HG03558 (cell line): Measurements from ENCODE around the gene LYSMD1.
A peak's percentile ranks its signal among the peaks of the same experiment; 100 is the strongest.

Experiments
- ATAC-seq: cut with Tn5 transposase; IDR thresholded peaks from one replicate; pipeline ENCODE4 v1.9.1; 2021; ENCODE audit warnings: moderate number of reproducible peaks; ENCODE audit not compliant: unreplicated experiment; ENCODE audit errors: extremely low read depth

The LYSMD1 gene

DNA sequence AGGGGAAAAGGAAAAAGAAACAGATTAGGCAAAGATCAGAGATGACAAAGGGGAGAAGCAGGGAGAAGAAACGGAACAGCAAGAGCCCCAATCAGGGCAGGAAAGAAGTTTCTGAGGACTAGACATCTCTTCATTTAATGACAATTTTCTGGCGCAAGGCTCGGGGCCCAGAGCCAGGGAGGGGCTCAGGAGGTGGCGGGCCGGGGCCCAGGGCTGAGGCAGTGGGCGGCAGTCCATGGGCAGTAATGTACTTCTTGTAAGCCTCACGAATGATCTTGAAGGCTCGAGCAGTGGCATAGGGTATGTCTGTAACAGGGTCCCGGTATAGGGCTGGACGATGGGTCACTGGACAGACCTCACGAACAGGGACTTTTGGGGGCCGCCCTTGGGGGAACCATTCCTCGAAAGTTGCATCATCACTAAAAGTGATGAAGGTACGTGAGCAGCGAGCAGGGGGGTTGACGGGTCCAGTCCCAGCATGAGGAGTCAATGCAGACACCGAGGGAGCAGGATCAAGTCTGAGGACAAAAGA, 10.9 kb upstream of the LYSMD1 start:
- ATAC-seq: no peak

DNA sequence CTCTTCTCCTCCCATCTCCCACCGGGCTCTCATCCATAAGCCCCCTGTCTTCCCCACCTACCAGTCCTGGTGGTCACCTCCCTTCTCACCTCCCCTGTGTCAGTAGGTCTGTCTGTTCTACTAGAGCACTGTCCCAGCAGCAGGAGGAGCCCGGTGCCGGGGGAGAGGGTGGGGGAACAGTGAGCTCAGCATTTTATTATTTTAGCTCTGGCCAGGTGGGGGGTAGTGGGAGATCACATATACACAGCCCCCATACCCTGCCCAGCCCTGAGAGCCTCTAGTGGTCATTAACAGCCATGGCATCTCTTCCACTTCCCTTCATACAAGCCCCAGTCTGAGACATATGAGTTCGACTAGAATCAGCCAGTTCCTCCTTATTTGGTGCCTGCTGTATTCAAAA, 10.2 kb upstream of the LYSMD1 start, which contains the start of gene TMOD4:
Gene TMOD4 (minus strand): TSS at position 119 of the 400 bp plus-strand sequence. CDS start 1,106 bp downstream, outside the sequence.
- ATAC-seq: no peak

DNA sequence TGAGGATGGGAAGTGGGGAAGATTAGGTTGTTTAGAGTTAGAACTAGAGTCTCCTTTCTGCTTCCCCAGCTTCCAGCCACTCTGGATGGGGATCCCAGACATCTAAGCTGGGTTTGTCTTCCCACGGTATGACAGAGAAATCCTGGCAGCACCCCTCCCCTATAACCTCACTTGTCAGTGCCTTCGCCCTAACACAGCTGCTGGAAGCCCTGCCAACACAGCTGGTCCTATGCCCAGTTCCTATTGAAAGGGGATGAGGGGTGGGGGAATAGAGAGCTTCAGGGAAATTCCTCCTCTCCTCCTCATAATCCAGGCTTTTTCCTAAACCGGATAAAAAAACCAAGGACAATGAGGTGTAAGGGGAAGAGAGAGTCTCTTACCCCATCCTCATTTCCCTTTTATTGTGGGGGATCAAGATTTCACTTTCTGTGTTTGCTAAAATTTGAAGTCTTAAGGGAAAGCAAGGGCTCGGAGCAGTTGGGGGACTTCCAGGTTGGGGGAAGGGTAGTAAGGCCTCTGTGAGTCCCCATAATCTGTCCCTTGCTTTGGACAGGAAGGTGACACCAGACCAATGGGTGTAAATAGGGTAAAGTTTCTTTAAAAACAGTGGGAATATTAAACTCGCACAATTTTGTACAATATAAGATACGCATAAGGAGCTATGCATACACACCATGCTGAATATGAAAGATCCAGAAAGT, 9.5 kb upstream of the LYSMD1 start:
- ATAC-seq: no peak

DNA sequence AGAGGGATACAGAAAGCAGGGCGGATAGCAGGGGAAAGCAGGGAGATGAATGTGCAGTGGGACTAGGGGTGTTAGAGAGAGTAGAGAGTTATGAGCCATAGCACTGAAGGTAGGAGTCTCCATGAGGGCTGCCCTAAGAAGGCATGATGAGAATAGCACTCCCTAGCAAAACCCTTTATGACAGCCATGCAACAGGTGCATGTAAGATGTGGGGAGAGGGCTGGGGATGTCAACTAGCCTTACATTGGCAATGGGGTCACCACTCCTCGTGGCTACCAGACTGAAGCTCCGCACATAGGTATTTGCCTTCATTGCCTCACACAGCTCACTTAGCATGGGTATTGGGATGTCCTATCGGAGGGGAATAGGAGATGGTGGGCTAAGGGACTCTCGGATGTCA, 5.5 kb upstream of the LYSMD1 start:
- no peak for ATAC-seq

DNA sequence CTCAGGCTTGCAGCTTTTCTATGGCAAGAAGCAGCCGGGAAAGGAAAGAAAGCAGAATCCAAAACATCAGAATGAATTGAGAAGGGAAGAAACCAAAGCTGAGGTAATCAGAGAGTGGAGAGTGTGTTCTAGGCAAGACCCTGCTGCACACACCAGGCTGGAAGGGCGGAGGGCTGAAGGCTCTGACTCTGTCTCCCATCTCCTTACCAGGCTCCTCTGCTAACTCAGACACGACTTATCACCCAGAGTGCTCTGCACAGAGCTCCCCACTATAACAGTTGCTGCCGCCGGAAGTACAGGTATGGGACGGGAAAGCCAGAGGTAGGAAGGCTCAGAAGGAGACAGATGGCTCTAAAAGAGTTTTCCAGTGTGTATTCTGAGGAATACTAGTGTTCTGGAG, 1.4 kb upstream of the LYSMD1 start:
- no peak for ATAC-seq

DNA sequence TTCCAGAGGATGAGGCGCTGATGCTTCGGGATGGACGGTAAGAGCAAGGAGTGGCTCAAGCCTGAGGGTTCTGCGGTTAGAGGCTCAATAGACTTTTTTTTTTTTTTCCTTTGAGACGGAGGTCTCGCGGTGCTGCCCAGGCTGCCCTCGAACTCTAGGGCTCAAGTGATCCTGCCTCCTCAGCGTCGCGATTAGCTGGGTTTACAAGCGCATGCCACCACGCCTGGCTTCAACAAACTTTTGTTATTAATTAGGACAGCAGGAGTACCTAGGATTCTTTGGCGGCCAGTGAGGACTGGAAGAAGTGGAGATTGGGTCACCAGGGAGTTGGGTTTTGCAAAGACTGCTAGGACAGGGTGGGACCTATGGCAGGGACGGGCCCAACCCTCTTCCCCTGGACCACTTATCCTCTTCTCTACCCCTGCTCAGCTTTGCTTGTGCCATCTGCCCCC, 829 bp upstream of the LYSMD1 start:
- no peak for ATAC-seq

DNA sequence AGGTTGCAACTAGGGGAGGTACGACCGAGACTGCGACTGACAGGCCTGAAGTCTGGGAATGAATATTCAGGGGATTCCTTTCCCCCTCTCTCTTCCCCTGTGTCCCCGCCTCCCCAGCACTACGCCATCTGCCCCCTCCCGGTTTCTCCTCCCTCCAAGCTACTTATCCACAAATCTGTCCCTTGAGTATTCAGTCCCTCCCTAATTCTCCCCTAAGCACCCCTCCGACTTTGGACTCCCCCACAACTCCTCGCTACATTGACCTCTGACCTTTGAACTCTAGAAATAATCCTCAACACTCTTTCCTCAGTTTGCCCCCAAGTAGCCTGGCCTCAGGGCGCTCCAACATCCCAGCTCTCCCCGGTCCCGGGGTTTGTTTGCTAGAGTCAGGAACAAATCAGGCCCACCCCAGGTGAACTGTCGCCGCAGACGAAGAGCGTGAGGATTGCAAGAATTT, 393 bp downstream of the LYSMD1 start:
- no peak for ATAC-seq

DNA sequence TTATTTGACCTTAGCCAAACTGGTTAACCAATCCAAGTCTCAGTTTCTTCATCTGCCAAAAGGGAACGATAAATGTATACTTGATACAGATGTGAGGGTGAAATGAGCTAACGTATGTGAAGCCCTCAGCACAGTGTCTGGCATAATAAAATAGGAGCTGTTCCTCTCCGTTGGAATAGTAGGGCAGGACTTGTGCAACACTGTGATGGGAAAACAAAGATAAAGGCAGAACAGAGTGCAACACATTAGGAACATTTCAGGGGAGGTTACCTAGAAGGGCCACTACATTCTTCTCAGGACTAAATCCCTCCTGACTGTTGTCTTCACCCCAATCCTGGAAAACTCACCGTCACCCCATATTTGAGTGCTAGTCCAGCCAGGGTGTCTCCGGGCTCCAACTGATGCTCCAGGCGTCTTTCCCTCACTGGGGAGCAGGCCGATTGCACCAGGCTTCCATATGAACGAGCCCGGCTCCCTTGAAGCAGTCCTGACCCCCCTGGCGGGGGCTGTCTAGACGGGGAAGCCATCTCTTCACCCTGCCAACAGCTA, 896 bp downstream of the LYSMD1 start:
- ATAC-seq: no peak

DNA sequence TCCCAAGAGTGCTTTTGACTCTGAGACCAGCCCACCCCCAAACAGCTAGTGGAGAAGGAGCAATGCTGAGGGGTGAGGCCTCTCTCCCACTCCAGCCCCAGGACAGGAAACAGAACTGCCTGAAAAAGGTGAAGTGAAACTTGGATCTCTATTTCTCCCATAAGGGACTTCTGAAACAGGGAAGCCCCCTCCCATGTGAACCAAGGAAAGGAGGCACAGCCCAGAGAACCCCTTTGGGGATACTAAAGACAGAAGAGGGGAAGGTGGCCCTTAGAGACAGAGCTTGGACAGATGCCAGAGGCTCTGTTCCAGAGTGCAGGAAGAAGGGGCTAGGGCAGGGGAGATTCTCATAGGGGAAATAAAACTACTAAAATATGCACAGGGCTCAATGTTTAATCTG, 6.3 kb downstream of the LYSMD1 start:
- no peak for ATAC-seq

DNA sequence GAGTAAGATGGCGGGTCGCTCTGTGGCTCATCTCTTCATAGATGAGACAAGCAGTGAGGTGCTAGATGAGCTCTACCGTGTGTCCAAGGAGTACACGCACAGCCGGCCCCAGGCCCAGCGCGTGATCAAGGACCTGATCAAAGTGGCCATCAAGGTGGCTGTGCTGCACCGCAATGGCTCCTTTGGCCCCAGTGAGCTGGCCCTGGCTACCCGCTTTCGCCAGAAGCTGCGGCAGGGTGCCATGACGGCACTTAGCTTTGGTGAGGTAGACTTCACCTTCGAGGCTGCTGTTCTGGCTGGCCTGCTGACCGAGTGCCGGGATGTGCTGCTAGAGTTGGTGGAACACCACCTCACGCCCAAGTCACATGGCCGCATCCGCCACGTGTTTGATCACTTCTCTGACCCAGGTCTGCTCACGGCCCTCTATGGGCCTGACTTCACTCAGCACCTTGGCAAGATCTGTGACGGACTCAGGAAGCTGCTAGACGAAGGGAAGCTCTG, 6.9 kb downstream of the LYSMD1 start:
- no peak for ATAC-seq

DNA sequence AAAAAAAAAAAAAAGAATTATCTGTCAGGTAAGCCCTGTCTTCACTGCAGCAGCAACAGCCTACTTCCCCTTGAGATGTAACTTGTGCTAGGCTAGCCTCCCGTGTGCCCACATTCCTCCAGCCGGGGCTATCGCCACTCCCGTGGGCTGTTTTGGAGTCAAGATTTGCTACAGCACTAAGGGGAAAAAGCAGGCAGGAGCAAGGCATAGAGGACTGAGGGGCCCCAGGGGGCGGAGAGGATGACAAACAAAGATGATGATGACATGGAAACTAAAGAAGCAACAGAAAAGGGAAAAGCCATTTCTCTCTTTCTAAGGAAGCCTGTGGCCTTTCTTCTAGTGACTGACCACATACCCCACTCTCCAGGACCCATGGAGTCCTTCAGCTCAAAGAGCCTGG, 7.4 kb downstream of the LYSMD1 start:
- ATAC-seq: no peak

DNA sequence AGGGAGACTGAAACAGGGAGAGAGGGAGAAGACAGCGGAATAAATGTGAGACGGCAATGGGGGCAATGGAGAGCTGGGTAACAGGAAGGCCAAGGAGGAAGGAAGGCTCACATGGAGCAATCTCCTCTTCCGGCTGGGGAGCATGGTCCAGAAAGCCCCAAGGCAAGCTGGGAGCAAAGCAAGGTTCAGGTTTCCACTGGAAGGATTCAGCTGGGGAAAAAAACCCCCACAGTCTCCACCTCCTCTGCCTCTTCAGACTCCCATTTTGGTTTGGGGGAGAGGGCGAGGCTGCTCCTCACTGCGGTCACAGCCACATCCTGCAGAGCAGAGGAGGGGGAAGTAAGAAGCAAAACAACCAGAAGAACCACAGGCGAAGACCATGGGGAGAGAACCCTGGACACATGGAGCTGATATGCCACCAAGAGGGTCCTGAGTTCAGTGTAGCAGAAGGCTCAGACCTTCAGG, 8.6 kb downstream of the LYSMD1 start:
- no peak for ATAC-seq

DNA sequence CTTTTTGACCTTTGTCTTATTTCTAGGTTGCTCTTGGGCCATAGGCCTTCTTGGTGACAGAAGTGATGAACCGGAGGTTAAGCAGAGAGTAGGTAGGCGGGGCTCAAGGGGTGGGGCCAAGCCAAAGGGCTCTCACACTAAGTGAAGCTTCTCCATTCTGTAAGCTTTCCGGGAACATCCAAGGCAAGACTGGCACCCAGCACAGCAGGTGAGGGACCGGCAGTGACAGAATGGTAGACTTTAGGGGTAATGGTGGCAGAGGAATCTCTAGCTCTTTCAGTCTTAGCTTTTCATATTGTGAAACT, 9.2 kb downstream of the LYSMD1 start, which contains the start of gene TNFAIP8L2:
Gene TNFAIP8L2 (plus strand): TSS at position 135 of the 305 bp plus-strand sequence. CDS start 2,049 bp downstream, outside the sequence.
- ATAC-seq: no peak

DNA sequence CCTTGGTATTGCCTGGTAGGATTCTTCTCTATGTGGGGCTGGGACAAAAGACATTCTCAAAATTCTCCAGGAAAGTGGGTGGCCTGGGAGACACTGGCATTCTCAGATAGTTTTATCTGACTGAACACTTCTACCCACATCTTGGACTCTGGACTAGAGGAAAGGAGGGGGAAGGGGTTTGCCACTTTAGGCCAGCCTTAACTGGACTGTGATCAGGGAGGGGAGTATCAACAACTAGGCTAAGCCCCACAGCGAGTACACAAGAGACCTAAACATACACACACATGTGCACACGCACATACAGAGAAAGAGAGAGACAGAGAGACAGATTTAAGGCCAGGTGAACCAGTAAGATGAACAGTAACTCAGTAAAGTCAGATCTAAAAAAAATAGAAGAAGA, 18.0 kb downstream of the LYSMD1 start:
- no peak for ATAC-seq

DNA sequence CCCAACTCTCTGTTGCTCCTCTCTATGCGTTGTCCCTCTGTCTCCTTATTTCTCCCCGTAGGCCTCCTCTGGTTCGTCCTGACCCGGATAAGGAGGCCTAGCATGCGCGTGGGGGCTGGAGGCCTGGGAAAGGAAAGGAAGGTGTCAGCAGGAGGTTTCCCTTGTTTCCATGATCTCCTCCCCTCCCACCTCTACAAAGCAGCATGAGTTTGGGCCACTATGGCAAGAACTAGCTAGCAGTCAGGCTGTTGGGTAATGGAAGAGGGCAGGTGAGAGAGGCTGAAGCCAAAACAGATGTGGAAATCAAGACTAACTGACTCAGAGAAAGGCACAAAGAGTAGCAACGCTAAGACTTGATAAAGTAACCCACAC, 18.6 kb downstream of the LYSMD1 start:
- no peak for ATAC-seq

DNA sequence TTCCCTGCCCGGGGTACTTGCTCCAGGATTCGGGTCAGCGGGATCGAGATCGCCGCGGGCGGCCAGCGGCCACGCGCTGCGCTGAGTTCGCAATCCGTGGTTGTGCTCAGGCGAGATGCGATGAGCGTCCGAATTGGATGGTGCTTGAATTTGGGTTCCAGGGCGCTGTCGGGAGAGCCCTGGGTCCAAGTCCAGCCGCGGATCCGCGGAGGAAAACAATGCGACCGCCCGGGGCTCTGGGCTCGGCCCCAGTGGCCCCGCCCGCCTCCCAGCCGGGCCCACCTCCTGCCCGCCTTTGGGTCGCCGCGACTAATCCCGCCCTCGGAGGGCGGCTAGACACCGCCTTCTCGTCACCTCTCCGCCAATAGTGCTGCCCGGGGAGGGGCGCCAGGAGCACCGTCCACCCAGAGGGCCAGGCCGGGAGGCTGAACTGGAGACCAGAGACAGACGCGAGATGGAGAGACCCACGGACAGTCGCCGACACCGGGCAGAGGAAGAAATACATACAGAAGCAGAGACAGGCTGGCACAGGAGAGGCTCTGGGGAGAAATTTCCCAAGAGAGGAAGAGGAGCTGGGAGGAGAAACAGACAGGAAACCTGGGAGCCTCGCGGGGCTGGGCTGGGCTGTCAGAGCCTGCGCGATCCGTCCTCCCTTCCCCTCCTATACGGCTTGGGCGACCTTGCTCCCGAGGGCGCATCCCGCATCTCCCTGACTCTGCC, 19.1 kb downstream of the LYSMD1 start, which contains the start of gene SEMA6C:
Gene SEMA6C (minus strand): TSS at position 220 of the 720 bp plus-strand sequence. CDS start 4,010 bp downstream, outside the sequence.
- ATAC-seq: peak; percentile 85

DNA sequence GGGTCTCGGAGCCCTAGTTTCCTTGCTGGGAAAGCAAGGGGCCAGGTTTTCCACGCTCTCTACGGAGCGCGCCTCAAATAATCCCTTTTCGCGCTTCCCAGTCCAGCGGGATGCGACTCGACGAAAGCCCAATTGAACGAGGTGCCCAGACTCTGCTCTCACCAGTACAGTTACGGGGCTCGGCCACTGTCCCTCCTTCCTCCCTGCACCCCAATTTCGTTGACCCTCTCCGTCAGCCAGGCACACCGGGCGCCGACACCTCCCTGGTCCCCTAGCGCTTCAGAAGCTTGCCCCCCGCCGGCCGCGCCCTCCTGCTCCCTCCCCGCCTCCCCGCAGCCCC, 19.7 kb downstream of the LYSMD1 start:
- no peak for ATAC-seq

DNA sequence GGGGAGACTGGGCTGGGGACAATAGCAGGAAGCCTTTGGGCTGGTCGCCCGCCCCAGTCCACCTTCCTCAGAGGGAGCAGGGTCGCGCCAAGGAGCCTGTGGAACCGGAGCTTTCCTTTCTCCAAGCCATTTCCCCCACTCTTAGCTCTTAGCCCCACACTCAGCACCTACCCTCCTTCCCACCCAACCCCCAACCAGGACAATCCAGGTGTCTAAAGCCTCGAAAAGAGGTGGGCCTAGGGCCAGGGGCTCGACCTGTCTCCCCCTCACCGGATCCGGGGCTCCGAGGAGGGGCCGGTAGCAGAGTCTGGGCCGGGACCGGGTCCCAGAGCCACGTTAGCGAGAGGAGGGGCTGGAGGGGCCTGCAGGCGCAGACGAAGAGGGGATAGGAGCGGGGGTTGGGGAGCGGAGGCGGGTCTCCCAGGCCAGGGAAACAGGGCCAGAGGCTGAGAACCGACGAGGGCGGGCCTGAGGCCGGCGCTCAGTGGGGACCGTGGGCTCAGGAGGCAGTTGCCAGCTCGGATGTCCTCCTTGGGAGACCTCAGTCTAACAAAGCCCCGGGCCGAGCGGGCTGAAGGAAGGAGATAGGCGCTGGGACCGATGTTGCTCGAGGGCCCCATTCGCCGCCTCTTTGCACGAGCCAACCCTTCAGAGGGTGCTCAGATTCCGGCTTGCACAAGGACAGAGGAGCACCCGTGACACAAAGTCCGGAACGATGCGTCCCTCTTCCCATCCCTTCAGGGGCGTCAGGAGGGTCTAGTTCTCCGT, 20.2 kb downstream of the LYSMD1 start:
- ATAC-seq: no peak

DNA sequence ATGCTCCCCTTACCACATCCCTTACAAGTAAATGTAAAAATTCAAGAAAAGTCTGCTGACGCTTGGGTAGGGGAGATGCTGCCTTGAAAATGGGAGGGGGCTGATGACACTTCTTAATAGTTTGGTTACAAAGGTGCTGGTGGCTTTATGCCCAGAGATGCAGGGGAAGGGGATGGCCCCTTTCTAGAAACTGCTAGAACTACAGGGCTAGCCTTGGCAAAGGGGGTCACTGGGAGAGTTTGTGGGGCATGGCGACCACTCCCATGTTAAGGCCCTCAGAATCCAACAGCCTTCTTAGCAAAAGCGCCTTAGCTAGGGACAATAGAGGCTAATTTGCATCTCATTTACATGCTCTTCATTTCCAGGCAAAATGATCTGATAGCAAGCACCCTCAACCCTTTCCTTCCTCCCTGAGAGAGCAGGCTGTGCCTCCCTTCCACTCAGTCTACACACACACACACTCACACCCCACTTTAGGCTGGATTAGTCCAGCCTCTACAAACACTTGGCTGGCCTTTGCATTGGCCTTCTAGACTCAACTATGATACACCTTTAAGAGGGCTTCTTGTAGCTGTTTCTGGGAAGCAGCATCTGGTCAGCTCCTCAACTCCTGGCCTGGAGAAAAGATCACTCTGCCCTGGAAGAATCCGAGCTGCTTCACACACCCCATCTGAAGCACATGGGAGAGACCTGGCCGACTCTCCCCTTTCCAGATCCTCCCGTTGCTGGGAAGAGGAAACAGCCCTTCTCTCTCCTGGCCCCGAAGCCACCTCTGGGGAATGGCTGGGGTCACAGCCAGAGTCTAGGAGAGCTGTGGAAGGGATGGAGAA, 21.0 kb downstream of the LYSMD1 start:
- ATAC-seq: no peak
